ENCODE data around the gene SMIM13.

DNA sequence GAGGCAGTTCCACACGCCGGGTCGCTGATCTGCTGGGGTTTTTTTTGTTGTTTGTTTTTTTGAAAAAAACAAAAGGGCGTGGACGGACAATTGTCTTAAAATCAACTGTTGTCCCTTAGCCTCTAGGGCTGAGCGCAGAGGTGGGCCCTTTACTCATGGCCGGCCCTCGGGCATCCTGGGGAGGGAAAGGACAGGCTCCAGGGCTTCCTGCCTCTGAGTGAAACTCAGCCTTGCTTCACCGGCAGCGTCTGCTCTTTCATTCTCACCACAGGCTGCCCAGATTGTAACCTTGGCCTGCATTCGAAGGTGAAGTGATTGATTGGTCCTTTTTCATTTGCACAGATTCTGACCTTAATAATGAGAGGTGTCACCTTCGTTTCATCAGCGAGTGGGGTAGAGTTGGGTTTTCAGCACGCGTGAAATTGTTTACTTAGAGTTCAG is 797 bp downstream of the SMIM13 start:
- TF ChIP-seq, protein P1, sequence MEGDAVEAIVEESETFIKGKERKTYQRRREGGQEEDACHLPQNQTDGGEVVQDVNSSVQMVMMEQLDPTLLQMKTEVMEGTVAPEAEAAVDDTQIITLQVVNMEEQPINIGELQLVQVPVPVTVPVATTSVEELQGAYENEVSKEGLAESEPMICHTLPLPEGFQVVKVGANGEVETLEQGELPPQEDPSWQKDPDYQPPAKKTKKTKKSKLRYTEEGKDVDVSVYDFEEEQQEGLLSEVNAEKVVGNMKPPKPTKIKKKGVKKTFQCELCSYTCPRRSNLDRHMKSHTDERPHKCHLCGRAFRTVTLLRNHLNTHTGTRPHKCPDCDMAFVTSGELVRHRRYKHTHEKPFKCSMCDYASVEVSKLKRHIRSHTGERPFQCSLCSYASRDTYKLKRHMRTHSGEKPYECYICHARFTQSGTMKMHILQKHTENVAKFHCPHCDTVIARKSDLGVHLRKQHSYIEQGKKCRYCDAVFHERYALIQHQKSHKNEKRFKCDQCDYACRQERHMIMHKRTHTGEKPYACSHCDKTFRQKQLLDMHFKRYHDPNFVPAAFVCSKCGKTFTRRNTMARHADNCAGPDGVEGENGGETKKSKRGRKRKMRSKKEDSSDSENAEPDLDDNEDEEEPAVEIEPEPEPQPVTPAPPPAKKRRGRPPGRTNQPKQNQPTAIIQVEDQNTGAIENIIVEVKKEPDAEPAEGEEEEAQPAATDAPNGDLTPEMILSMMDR (IDR thresholded peaks at IDR 0.05; ENCODE audit: insufficient read depth, low read depth, low read length) = no peak
- no peak for TF ChIP-seq EZH2 (IDR thresholded peaks at IDR 0.05; ENCODE audit: insufficient read depth, low read length)
